NCI-H2227 treated with DMSO at 0.1 percent for 48 hours (cell line): ENCODE measurements around the gene TSR2.
A peak's percentile ranks its signal among the peaks of the same experiment; 100 is the strongest.

Source experiments
- DNase-seq: peaks from one replicate; lab custom pipeline; 2025; lab: John Stamatoyannopoulos, UW

TSR2 gene

GRCh38 chrX:54439960-54440871 is at the start of gene TSR2:
Gene TSR2 (plus strand): TSS chrX:54440404. CDS start chrX:54440422, 18 bp downstream.
- DNase-seq, result peak; percentile 87

DNA sequence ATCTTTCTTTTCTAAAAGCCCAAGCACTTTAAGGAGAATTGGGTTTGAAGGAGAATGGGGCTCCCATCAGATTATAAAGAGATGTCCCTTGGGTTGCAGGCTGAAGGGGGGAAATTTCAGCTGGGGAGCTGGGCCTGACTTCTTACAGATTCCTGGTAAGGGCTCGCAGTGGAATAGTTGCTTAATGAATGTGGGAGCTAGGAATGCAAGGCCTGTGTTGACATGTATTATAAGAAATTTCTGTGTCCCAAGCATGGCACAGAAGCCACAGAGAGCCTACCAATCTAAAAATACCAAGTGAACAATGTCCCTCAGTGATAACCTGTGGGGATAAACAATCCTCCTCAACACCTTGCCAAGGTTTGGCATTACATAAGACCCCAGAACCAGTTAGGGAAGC is 43.1 kb upstream of the TSR2 start:
- DNase-seq, result no peak

DNA sequence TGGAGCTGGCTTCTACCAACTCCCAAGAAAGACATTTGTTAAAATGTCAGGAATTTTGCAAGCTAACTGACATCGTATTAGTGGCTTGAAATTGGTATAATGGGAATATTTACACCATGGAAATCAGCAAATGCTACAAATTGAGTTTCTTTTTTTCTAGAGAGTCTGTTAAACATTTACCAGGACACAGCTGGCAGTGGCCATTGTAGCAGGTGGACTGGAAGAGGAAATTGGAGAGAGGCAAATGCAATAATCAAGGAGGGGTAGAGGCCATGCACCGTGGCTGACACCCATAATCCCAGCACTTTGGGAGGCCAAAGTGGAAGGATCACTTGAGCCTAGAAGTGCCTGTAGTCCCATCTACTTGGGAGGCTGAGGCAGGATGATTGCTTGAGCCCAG is 32.9 kb upstream of the TSR2 start:
- DNase-seq, result no peak

DNA sequence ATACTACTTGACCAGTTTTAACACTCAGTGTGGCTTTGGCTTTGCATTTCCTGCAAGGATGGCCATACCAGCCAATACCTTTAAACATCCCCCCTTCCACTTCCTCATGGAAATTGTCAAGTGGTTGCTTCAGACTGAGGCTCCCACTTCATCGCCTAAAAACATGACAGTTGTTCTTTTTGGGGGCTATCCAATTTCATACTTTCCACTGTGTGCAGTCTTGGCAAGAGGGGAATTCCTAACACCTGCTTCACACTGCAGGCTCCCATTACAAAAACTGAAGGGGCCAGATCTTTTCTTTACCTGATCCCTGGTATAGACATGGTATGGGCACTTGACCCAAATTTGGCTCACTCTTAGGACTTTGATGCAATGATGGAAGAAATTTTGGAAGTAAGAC is 28.5 kb upstream of the TSR2 start:
- DNase-seq, result no peak

- DNase-seq, result no peak
Observed at GRCh38 chrX:54413753-54414152, 26.5 kb upstream of the TSR2 start.

GRCh38 chrX:54415534-54416350 is 24.5 kb upstream of the TSR2 start:
- no peak for DNase-seq

- no peak for DNase-seq
Observed at GRCh38 chrX:54416965-54417364, 23.2 kb upstream of the TSR2 start.

DNA sequence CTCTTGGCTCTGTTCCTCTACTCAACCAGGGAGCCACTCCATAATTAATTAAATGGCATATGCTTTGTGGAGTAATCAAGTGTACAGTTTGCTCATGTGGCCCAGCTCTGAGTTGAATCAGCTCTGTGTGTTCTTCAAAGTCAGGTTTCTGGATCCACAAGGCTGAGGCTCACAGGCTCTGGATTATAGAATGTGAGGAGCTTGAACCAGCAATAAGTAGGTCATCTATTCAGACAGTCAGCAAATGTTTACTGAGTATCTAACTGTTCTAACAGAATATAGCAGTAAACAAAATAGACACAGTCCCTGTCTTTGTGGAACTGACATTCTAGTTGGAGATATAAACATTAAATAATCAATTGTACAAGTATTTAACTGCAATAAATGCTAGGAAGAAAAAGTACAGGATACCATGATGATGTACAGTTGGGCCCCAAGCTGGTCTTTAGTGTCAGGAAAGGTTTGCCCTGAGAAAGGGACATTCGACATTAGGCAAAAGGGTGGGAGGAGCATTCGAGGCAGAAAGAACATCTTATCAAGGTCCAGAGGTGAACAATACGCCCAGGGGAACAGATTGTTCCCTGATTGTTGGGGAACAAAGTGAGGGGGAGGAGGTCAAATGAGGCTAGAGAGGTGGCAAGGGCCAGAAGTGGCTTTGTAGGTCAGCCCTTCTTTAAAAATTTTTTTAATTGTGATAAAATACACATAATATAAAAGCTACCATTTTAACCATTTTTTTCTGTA is 20.5 kb upstream of the TSR2 start:
- DNase-seq, result no peak

DNA sequence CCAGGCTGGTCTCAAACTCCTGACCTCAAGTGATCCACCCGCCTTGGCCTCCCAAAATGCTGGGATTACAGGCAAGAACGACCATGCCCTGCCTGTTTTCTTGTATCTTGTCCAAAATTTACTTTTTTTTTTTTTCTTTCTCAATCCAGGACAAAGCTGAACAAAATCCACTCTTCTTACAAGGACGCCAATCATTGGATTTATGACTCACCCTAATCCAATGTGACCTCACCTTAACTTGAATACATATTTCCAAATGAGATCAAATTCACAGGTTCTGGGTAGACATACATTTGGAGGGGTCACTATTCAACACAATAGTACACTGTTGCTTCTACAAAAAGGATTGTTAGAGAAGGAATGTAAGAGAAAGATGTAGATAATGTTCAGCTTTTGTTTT is 18.0 kb upstream of the TSR2 start:
- no peak for DNase-seq

GRCh38 chrX:54423161-54423888 is 16.9 kb upstream of the TSR2 start:
- DNase-seq, result no peak

GRCh38 chrX:54427837-54428424 is 12.3 kb upstream of the TSR2 start:
- no peak for DNase-seq

GRCh38 chrX:54430519-54430918 is 9.7 kb upstream of the TSR2 start:
- no peak for DNase-seq

- DNase-seq, result no peak
Observed at GRCh38 chrX:54435121-54435520, 5.1 kb upstream of the TSR2 start.

DNA sequence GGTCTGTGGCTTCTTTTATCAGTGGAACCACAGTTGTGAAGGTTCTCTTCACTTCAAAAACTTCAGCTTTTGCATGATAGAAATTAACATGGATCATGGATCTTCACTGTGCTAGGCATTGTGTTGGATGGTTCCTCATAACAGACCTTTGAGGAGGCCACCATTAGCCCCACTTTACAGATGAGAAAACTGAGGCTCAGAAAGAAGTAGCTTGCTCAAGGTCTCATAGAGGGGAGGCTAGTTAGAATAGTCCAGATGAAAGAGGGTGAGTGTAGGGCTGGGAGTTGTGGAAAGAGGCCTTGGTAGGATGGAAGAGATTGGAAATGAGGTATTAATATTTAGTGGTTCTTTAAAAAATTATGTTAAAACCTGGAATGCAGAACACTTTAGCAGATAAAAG is 2.6 kb downstream of the TSR2 start:
- DNase-seq, result no peak

DNA sequence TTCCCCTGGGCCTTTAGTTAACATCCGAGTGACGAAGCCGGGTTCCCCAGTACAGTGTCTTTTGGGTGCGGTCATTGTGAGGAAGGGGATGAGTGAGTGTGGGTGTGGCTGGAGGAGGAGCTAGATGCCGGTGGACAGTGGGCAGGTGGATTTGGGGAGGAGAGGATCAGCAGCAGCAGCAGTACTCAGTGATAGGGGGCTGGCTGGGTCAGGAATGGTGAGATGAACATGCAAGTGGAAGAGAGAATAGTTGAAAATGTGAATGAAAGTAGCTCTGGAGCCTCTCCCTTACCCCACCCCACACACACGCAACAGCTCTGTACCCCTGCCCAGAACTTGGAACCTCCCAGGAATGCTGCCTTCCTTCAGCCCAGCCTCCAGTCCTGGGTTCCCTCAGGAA is 4.5 kb downstream of the TSR2 start:
- no peak for DNase-seq

GRCh38 chrX:54446084-54446483 is 5.9 kb downstream of the TSR2 start:
- DNase-seq, result no peak

DNA sequence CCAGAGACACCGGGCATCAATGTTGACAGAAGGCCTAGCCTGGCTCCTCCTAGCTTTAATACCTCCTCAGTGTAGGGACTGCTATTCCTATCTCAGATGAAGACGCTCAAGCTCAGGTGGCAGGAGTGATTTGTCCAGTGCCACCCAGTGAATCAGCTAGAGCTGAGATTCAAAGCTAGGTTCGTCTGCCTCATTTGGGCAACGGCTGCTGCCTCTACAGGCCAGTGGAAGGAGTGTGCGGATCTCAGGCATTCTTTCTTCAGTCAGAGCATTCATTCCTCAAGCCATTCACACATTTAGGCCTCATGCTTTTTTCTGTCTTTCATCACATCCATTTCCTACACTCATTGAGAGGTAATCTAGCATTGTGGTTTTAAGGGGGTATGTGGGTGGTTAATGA is 7.3 kb downstream of the TSR2 start:
- DNase-seq, result no peak

GRCh38 chrX:54449929-54450328 is 9.7 kb downstream of the TSR2 start:
- no peak for DNase-seq

DNA sequence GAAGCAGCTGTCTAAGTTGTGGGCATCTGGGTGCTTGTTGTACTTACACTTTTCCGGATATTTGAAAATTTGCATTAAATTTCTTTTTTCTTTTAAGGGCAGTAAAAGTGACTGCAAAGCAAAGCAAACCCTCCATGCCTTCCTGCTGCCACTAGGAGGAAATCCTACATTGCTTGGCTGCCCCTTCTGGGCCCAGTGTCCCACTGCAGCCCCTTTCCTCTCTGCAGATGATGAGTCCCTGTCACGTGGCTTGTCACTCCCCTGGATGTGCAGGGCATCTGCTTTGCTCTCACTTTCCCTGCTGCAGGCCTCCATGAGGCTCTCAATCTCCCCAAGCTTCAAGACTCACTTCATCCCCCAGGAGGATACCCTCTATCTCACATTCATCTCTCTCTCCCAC is 12.7 kb downstream of the TSR2 start:
- DNase-seq, result peak; percentile 45

DNA sequence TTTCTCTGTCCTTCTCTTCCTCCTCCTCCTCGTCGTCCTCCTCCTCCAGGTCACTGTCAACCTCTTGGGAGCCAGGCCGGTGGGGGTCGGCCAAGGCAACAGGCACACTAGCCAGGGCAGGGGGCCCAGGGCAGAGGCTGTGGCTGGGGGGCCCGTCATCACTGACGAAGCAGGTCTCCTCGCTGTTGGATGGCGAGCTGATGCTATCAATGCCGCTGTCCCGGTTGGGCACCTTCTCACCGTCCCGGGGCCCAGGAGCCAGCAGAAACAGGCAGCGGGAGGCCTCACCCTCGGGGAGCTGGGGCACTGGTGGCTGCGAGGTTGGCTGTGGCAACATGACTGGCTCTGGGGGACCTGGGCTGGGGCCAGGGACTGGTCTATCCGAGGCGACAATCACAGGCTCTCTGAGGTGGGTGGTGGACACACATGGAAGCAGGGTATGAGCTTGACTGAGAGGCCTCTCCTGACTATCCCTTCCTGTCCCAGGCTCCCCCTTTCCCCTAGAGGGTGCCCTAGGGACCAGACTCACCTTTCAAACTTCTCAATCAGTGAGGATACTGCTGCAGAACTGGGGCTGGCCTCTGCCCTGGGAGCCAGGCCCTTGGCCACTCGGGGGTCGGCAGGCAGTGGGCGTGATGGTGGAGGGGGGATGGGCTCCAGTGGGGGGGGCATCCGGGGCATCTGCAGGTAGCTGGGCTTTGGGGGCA is 30.0 kb downstream of the TSR2 start:
- no peak for DNase-seq
